Endothelial cell of umbilical vein (primary cell): ENCODE data around the gene PLEKHH1.

Experiments
- CTCF ChIP-seq, 2 donors: IDR thresholded peaks; 1 replicate in 1 of 2; 2 replicates in 1 of 2; pipeline ENCODE4 v1.5.1; 2011; ENCODE audit warnings: low read length in 2 of 2, mild to moderate bottlenecking in 2 of 2, moderate library complexity in 2 of 2, control low read depth in 1 of 2, inconsistent platforms in 1 of 2, low read depth in 1 of 2; ENCODE audit not compliant: insufficient read depth in 1 of 2; ENCODE audit errors: extremely low read depth in 1 of 2
- EZH2 ChIP-seq: IDR thresholded peaks from 2 replicates; pipeline ENCODE4 v1.6.1; 2012; ENCODE audit warnings: borderline replicate concordance, low read depth, mild to moderate bottlenecking, moderate library complexity, low read length, inconsistent platforms; ENCODE audit not compliant: severe bottlenecking
- MAX ChIP-seq: IDR thresholded peaks from 2 replicates; pipeline ENCODE4 v1.6.1; 2011; ENCODE audit not compliant: insufficient read depth, insufficient read length
- MYC ChIP-seq: IDR thresholded peaks from one replicate; pipeline ENCODE4 v1.6.1; 2011; ENCODE audit warnings: mild to moderate bottlenecking, low read depth, low read length
- POLR2A ChIP-seq: IDR thresholded peaks from 2 replicates; pipeline ENCODE4 v1.6.1; 2012; ENCODE audit warnings: low read depth, mild to moderate bottlenecking, control low read depth, low read length
- POLR2AphosphoS5 ChIP-seq: IDR thresholded peaks from 2 replicates; pipeline ENCODE4 v1.6.1; 2012; ENCODE audit warnings: low read depth, mild to moderate bottlenecking, control low read depth, low read length, moderate library complexity; ENCODE audit not compliant: insufficient read depth

- TF ChIP-seq MAX: no peak
- no peak for TF ChIP-seq MYC
- no peak for TF ChIP-seq CTCF (IDR thresholded peaks at IDR 0.05; ENCODE audit: extremely low read depth in 1 of 2, insufficient read depth in 1 of 2, low read depth in 1 of 2, low read length in 2 of 2)
- no peak for TF ChIP-seq EZH2
- no peak for TF ChIP-seq POLR2A
- TF ChIP-seq POLR2AphosphoS5: no peak
These were observed 41.2 kb upstream of the PLEKHH1 start for GRCh38 chr14:67491741-67492507.
